ENCODE data around the gene TEPSIN. TPM values are rescaled to one million over a fixed set of nuclear protein-coding genes. Genes with fewer than 3 reads are reported as not detected.

The TEPSIN gene
- total RNA-seq, 1 experiment from 2014 or later, result 6.0 TPM

DNA sequence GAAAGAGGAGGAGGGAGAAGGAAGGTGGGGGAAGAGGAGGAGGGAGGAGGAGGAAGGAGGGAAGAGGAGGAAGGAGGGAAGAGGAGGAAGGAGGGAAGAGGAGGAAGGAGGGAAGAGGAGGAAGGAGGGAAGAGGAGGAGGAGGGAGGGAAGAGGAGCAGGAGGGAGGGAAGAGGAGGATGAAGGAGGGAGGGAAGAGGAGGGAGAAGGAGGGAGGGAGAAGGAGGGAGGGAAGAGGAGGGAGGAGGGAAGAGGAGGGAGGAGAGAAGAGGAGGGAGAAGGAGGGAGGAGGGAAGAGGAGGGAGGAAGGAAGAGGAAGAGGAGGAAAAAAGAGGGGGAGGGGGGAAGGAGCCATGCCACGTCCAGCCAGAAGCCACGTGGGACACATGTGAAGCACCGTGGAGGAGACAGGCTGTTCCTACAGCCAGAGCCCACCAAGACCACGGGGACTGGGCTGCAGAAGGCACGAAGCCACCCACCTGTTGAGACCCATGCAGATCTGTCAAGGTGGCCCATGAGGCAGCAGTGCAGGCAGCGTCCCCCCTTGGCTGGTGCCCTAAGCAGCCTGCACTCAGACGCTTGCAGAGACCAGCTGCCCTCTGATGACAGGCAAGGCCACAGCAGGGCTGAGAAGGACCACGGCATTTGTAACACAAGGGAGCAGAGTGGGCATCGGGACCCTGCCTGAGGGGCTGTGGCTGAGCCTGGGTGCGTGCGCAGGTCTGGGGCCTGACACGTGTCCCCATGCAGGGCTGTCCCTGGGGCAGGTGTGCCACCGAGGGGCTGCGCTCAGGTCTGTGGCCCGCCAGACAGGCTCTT, 10.6 kb upstream of the TEPSIN start:
- no peak for DNase-seq (ENCODE audit: low read depth)

DNA sequence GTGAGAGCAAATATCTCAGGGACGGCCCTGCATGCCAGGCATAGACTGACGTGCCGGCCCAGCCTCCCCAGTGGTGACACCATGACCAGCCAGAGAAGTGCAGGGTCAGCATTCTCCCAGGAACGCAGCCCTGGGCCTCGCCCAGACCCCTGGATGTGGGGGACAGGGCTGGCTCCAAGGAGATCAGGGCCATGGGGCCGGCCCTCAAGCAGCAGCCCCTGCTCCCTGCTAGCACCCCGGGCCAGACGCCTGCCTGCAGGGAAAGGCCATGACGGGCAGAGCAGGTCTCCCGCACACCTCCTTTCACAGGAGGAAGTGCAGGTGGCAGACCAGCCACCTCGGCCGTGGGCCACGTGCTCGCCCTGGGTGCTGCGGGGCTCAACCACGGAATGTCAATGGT, 9.8 kb upstream of the TEPSIN start:
- no peak for DNase-seq (ENCODE audit: low read depth)

DNA sequence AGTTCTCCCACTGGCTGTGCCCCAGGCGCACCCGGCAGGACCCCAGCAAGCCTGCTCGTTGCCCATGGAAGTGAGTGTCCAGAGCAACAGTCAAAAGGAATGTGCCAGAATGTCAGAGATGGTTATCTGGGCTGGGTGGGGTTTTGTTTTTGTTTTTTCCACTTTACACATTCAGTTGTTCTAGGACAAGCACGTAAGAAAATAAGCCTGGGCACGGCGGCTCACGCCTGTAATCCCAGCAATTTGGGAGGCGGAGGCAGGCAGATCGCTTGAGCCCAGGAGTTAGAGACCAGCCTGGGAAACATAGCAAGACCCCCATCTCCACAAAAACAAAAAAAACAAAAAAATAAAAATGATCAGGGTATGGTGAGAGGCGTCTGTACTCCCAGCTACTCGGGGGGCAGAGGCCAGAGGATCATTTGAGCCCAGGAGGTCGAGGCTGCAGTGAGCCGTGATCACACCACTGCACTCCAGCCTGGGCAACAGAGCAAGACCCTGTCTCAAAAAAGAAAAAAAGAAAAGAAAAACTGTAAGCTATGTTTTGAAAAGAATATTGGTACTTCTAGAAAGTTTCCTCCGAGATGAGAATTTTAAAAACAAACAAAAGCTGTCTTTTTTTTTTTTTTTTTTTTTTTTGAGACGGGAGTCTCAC, 8.6 kb upstream of the TEPSIN start:
- DNase-seq (ENCODE audit: low read depth), result no peak

DNA sequence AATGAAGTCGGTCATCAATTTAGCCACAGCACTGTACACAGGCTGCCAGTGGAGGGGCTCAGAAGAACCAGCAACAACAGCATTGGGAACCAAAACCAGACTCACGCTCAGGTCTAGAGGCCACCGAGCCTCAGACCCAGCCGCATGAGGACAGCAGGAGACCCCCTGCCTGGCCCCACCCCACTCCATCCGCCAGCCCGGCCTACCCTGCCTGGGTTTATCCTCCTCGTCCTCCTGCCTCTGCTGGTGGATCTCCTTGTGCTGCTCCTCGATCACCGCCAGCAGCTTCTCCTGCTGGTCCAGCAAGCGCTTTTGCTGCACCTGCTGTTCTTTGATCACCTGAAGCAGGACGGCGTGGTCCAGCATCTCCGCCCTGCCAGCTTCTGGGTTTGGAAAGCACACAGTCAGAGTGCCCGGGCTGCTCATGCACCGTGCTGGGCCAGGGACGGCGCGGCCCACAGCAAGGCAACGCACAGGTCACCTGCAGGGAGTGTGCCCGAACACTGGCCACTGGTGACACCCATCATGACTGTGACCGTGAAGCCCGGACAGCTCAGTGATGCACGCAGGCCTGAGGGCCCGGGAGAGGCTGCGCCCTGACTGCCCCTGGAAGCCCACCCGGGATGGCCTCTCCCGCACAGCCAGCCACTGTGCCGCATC, 8.0 kb upstream of the TEPSIN start:
- DNase-seq (ENCODE audit: low read depth), result no peak

DNA sequence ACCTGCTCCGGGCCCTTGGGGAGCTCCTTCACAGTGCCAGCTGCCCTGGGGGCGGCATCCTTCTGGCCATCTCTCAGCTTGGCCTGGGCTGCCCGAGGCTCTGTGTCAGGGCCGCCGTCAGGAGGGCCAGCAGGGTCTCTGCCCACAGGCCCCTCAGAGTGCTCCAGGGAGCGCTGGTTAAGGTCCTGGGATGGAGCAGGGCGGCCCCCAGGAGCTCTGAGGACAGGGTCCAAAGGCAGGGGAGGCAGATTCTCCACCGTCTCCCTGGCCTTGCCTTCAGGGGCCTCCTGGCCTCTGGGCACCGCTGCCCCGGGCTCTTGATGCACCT, 7.5 kb upstream of the TEPSIN start:
- no peak for DNase-seq (ENCODE audit: low read depth)

DNA sequence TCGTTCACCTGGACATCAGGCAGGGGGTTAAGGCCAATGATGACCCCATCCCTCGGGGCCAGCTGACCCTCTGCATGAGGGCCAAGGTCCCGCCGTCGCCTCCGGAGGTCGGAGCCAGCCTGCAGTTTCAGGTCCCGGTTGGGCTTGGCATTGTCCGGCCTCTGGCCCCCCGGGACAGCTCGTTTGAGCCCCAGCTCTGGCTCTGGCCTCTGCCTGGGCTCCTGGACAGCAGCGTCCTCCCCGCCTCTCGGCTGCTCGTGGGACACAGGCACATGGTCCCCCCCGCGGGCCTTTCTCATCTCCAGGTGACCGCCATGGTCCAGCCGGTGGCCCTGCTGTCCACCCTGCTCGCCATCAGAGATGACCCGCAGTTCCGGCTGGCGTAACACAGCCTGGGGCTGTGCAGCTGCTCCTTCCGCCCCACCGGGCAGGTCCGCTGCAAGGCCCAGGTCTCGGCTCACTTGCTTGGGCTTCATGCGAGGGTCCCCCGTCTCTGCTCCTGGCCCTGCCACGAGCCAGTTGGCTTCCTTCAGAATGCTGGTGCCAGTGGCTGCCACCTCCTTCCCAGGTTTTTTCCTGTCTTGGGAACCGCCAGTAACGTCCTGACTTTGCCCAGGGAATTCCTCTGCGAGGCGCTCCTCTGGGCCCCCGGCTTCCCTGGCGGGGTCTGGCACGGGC, 6.9 kb upstream of the TEPSIN start:
- DNase-seq (ENCODE audit: low read depth), result no peak

DNA sequence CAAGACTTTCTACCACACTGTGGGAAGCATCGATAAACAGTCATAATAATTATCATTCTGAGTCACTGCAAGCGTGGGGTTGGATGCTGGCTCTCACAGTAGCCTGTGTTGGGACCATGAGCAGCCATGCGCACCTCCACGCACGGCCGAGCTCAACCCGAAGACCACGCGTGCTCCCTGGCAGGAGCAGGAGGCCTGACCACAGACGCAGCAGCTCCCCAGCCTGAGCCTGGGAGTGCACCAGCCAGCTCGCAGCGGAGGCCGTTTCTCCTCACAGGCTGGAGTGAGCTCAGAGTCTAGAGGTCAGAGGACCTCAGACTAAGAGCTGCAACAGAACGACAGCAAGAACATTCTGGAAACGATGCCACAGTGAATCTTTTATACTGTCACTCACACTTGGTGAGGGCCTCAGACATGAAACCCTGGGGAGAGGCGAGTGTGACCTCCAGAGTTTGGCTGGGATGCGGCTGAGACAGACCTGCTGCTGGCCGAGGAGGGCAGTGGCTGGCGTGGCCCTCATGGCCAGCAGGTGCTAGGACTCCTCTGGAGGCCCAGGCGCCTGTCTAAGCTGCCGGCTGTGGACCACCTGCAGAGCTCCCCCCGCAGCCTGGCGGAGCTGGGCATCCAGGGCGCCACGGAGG, 6.3 kb upstream of the TEPSIN start:
- DNase-seq (ENCODE audit: low read depth), result no peak

DNA sequence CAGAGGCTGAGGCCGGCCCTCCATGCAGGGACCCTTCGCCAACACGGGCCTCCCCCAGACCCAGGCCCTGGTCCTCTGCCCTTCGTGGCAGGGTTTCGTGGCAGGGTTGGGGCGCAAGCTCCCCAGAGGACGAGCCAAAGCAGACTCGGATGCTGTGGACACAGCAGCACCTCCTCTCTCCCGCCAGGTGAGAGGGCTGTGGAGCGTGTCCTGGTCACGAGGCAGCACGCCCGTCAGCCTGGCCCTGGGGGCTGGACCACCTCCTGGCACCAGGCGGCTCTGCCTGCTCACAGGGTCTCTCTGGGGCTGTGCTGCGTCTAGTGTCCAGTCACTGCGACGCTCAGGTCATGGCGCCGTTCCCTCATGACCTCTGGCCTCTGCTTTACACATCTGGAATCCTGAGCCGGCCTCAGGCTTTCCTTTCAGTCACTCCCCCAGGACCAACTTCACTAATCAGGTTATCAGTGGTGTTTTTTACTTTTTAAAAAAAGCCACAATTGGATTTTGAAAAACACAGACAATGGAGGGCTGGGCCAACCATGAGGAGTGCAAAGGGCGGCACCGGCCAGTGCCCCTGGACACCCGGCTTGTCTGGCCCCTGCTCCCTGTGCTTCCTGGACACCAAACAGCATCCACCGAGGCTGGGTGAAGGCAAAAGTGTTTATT, 5.6 kb upstream of the TEPSIN start:
- DNase-seq (ENCODE audit: low read depth), result no peak

DNA sequence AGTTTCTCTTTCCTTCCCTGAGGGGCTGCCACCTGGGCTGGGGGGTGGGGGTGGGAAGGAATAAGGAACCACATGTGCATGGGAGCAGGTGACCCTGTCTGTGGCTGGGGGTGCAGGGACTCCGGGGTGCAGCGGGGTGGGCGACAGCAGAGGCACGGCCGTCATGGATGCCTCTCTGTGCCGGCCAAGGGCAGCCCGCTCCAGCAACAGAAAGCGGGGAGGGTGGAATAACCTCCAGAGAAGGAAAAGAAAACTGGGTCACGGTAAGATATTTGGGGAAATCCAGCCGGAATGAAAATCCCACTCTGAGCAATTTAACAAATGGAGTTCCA, 4.4 kb upstream of the TEPSIN start:
- DNase-seq (ENCODE audit: low read depth), result no peak

DNA sequence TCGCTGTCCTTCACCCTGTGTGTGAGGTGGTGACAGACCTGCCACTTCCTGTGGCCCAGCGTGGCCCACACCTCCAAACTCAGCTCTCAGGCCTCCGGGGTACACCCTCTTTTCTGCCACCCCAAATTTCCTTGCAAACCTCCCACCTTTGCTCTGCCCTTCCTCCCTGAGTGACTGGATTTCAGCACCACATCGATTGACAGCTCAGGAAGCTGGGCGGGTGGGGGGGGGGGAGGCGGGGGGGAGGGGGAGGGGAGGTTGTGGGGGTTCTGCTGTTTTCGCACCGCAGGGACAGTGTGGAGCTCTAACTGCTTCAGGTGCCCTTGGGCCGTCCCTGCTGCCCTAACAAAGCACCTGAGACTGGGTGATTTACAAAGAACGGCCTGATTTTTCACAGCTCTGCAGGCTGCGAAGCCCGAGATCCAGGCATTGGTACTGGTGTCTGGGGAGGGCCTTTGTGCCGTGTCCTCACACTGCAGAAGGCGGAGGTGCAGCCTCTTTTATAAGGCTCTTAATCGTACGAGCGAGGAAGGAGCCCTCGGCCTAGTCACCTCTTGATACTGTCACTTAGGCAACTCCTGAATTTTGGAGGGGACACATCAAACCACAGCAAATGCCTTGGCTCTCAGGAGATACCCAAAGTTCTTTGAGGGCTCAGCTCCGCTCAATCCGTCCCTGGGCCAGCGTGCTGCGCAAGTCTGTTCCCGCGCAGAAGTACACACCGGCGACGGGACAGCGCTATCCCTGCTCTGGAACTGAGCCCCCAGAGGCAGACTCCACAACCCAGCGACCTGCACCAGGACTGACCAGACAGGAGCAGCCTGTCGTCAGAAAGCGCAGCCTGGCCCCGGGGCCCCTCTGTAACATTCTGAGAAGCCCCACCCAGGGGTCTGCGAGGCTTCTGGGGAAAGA, 3.8 kb upstream of the TEPSIN start:
- no peak for DNase-seq (ENCODE audit: low read depth)

DNA sequence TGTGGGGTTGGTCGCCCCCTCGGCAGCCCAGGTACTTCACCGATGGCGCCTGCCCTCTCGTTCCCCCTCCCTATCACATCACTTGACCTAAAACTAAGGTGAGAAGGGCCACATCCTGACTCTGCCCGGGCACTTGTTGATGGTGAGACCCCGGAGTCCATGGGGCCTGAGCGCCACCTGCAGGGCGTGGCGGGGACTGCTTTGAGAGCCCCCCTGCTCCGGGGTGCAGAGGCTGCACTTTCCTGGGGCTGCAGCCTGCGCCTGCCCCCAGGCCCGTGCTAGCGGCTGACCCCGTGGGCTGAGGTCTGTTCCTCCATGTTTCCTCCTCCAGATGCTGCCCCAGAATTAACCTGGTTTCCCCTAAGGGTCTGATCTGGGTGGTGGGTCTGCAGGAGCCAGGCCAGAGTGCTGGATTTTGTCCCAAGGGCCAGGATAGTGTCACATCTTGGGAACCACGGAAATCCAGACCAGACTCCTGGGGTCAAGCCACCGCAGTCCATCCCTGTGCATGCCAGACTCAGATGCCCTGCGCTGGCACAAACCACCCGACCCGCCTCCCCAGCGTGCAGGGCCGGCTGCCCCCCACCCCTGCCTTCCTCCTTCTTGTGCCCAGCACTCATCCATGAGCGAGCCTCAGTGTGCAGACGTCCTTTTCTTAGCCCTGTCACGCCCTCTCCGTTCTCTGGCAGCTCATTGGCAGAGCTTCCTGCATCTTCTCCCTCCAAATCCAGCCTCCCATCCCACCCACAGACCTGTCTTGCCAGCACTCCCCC, 3.0 kb upstream of the TEPSIN start:
- DNase-seq (ENCODE audit: low read depth), result no peak

DNA sequence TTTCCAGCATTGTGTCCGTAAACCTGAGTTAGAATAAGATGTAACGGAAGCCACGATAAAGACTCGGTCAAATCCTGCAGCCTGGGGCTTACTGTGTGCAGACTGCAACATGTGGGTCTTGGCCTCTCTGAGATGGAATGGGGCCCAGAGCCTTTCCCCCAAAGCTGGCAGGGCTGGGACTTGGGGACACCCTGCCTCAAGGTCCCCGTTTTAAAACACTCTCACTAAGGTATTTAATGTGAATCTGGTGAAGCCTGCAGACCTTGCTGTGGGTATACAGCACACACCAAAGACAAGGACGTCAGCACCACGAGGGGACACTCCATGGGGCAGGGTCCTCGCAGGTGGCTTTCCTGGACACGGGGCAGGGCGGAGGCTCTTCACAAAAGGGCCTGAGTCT, 2.3 kb upstream of the TEPSIN start:
- no peak for DNase-seq (ENCODE audit: low read depth)

DNA sequence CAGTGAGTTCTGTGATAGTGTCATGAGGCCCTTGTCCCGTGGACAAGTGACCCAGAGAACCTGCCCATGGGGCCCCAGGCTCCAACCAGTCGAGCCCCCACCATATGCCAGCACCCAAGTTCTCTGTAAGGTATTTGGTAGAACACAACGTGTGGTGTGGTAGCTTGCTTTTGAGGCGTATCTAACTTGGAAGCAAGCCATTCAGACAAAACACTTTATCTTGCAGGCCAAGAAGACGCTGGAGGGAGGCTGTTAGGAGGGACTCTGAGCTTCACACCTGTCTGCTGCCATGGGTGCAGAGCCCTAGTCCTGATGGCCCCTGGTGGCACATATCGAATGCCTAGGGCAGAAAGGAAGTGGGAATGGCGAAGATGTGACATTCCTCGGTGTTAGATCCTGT, 1.9 kb upstream of the TEPSIN start:
- DNase-seq (ENCODE audit: low read depth), result no peak

DNA sequence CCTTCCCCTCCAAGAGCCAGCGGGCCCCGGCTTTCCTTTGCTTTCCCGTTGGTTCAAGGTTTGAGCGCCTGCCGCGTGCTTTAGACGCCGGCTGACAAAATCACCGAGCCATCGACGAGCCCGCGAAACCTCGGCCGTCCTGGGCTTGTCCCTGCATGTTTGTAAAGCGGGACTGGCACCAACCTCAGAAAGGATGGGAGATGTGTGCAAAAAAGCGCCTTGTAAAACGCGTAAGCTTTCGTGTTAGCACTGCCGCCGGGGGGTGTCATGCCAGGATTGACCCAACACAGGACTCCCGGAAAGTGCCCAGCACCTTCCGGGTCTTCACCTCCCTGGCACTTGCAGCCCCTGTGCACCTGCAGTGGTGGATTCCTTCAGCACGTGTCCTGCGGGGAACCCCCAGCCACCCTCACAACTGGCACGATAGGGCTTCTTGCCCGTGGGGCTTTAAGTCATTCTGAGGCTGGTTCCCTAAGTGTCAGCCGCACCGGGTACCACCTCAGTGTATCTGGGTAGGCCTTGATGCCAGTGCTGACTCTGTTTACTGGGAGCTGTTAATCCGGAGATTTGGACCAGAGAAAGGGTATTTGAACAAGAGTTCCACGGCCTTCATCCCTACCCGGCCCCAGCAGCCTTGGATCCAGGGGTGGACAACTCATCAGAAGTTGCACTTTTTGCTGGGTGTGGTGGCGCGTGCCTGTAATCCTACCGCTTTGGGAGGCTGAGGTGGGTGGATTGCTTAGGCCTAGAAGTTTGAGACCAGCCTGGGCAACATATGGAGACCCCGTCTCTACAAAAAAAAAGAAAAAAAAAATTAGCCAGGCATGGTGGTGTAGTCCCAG, 1.1 kb upstream of the TEPSIN start:
- no peak for DNase-seq (ENCODE audit: low read depth)

DNA sequence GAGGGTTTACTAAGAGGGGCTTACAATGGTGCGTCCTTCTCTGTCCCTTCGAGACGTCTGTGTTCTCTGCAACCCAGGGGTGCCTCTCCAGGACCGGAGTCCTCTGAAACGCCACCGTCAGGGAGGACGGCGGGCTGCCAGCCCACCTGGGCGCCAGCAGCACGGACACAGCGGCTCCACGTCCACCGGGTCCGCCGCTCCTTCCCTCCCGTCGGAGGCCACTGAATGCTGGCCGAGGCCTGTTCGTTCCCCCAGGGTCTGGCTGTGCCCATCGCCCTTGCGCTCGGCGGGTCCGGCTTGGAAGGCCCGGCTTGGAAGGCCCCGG, 403 bp downstream of the TEPSIN start:
- DNase-seq (ENCODE audit: low read depth), result no peak

DNA sequence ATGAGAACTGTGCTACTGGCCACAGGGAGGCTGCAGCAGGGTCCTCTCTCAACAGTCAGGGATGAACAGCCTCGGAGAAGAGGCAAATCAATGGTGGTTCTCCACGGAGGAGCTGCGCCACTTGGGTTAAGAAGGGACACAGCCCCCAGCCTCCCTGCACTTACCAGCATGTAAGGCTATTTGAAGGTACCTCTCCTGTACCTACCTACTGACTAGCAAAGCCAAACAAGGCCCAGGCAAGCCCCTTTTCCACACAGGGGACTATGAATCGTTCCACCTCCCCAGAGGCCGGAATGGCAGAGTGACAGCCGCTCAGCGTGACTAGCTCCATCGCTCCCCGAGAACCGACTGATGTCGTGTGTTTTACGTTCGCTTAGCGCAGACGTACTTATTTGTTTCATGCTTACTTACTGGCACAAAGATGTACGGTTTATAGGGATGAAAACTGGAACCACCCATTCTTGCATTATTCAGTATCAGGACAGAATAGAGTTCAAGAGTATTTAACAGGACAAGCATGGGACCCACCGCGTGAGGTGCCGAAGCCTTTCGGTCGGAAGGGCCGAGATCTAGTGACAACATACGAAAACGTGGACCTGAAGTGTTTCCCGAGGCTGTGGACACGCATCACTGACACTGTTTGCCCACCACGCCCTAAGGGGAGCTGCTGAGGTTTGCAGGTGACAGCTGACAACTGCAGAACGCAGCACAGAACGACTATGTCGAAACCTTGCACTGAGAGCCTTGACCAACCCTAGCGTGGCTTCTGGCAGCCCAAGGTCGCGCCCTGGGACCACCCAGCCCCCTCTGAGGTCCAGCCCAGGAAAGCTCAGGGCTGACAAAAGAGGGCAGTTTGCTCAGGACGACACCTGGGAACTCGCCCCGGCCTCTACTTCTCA, 1.0 kb downstream of the TEPSIN start:
- no peak for DNase-seq (ENCODE audit: low read depth)

DNA sequence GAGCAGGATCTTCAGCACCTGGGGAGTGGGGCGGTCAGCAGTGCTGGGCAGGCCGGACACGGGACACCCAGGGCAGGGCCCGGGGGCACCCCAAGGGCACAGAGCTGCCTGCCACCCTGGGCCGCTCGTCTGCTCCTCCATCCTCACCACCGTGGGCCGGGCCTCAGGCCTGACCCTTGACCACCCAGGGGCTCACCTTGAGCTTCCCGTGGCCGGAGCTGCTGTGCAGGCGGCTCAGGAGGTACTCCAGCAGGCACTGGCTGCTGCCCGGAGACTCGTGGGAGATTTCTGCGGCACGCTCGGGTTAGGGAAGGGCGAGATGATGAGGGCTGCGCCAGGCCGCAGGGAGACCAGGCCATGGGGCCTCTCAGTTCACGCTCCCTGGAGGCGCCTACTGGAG, 2.1 kb downstream of the TEPSIN start:
- no peak for DNase-seq (ENCODE audit: low read depth)
